Effector memory CD4-positive, alpha-beta T cell (primary cell): ENCODE results near the gene ABR.

Experiments
- DNase-seq, 3 donors: peaks; one replicate each; pipeline ENCODE4 v3.0.0-alpha.2; 2020
- H3K27ac ChIP-seq: 2 replicates; pipeline ENCODE4 v1.7.0; 2013; ENCODE audit warnings: mild to moderate bottlenecking, low read length, moderate library complexity; ENCODE audit not compliant: insufficient read depth, poor library complexity, severe bottlenecking
- H3K27me3 ChIP-seq: replicated peaks from 2 replicates; pipeline ENCODE4 v1.7.0; 2013; ENCODE audit warnings: mild to moderate bottlenecking, low read length; ENCODE audit not compliant: insufficient read depth, control insufficient read depth, poor library complexity, severe bottlenecking
- H3K36me3 ChIP-seq: 2 replicates; pipeline ENCODE4 v1.7.0; 2013; ENCODE audit warnings: mild to moderate bottlenecking, low read length, moderate library complexity; ENCODE audit not compliant: control insufficient read depth, insufficient read depth
- H3K4me1 ChIP-seq: 2 replicates; pipeline ENCODE4 v1.7.0; 2013; ENCODE audit warnings: low read length, mild to moderate bottlenecking; ENCODE audit not compliant: control insufficient read depth, insufficient read depth, poor library complexity, severe bottlenecking
- H3K4me3 ChIP-seq: 2 replicates; pipeline ENCODE4 v1.7.0; 2013; ENCODE audit warnings: low read length, low read depth, mild to moderate bottlenecking; ENCODE audit not compliant: insufficient read depth, poor library complexity, severe bottlenecking
- H3K9me3 ChIP-seq: 2 replicates; pipeline ENCODE4 v1.7.0; 2013; ENCODE audit warnings: mild to moderate bottlenecking, low read length, moderate library complexity; ENCODE audit not compliant: control insufficient read depth

The ABR gene

GRCh38 chr17:954431-955164 lies 225.2 kb downstream of the ABR start:
- Histone ChIP-seq H3K27ac (no peak overlapping the region), H3K9me3 (no peaks in the 10 kb centered on the region), H3K36me3 (no peaks in the 10 kb centered on the region), H3K27me3 (peaks cover 5% of the 10 kb centered on the region), H3K4me1 (peaks cover 3% of the 10 kb centered on the region), H3K4me3 (no peak overlapping the region)
- no peak for DNase-seq

GRCh38 chr17:953767-954166 lies 226.0 kb downstream of the ABR start:
- Histone ChIP-seq H3K27ac (no peak overlapping the region), H3K9me3 (no peaks in the 10 kb centered on the region), H3K4me1 (peaks cover 3% of the 10 kb centered on the region), H3K4me3 (no peak overlapping the region), H3K27me3 (peaks cover 5% of the 10 kb centered on the region), H3K36me3 (no peaks in the 10 kb centered on the region)
- DNase-seq, result no peak
